ENCODE data around the gene ZBTB8OS. TPM values are rescaled to one million over a fixed set of nuclear protein-coding genes. Genes with fewer than 3 reads are reported as not detected.

The ZBTB8OS gene
- total RNA-seq, 1 experiment from 2014 or later: 49.2 TPM

DNA sequence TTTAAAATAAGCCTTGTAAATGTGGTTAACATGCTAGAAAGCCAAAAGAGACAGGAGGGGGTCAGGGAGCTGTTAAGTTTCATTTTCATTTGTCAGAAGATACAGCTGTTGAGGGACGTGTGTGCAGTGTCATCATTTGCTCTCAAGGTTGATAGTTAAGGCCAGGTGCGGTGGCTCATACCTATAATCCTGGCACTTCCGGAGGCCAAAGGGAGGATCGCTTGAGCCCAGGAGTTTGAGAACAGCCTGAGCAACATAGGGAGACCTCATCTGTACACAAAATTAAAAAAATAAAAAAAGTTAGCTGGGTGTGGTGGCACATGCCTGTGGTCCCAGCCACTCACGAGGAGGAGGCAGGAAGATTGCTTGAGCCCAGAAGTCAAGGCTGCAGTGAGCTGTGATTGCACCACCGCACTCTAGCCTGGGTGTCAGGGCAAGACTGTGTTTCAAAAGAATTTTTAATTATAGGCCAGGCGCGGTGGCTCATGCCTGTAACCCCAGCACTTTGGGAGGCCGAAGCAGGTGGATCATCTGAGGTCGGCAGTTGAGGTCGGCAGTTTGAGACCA is 22.7 kb downstream of the ZBTB8OS start:
- intact Hi-C loops (cut with micrococcal nuclease): no loop called here
- no peaks in the 10 kb centered on the region for H3K9me2 ChIP-seq (ENCODE audit: insufficient read depth)
- H4K20me1 ChIP-seq (ENCODE audit: insufficient read depth): 0 out of 2 replicates have a peak, but pooled peaks cover 4% of the 10 kb centered on the region
- H3K4me3 ChIP-seq (replicated peaks in 1 of 2; ENCODE audit: low read depth in 1 of 2, low read length in 2 of 2): no peak overlapping the region
- DNase-seq (ENCODE audit: low read depth, low spot score): no peak
- no peaks in the 10 kb centered on the region for H3K27me3 ChIP-seq (ENCODE audit: insufficient read depth, low read length)
- no peak for ATAC-seq
- peaks cover 7 to 10% of the 10 kb centered on the region in 2 experiments; a peak in 3 of 4 replicates for H3K36me3 ChIP-seq (ENCODE audit: control insufficient read depth in 1 of 2, insufficient read depth in 2 of 2, low read length in 2 of 2)
- no TSS peak for BruUV-seq (replicated peaks)
- H3K79me2 ChIP-seq (ENCODE audit: insufficient read depth, low read length): peaks cover 18% of the 10 kb centered on the region
- ChIA-PET RAD21 (ENCODE audit: low non-redundant PET in 1 of 2, low total read pairs in 2 of 2, uncharacterized antibody in 2 of 2, unreplicated experiment in 2 of 2) (no interaction called here), CTCF (no interaction called here), POLR2A (no interaction called here)
- H3K27ac ChIP-seq (ENCODE audit: low read depth, low read length): no peak overlapping the region
- no peaks in the 10 kb centered on the region for H3K9me3 ChIP-seq (ENCODE audit: control insufficient read depth in 1 of 2, insufficient read depth in 1 of 2, low read depth in 1 of 2, low read length in 2 of 2)
- H2AFZ ChIP-seq (ENCODE audit: low read depth, low read length, poor library complexity, severe bottlenecking): no peak overlapping the region
- no peak overlapping the region for H3K4me2 ChIP-seq (ENCODE audit: low read length)
- TF ChIP-seq ELF1 (IDR thresholded peaks at IDR 0.05; ENCODE audit: borderline replicate concordance, low read depth): no peak
- TF ChIP-seq, protein P1, sequence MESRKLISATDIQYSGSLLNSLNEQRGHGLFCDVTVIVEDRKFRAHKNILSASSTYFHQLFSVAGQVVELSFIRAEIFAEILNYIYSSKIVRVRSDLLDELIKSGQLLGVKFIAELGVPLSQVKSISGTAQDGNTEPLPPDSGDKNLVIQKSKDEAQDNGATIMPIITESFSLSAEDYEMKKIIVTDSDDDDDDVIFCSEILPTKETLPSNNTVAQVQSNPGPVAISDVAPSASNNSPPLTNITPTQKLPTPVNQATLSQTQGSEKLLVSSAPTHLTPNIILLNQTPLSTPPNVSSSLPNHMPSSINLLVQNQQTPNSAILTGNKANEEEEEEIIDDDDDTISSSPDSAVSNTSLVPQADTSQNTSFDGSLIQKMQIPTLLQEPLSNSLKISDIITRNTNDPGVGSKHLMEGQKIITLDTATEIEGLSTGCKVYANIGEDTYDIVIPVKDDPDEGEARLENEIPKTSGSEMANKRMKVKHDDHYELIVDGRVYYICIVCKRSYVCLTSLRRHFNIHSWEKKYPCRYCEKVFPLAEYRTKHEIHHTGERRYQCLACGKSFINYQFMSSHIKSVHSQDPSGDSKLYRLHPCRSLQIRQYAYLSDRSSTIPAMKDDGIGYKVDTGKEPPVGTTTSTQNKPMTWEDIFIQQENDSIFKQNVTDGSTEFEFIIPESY (IDR thresholded peaks at IDR 0.05; ENCODE audit: extremely low read depth, insufficient replicate concordance, low read length): no peak
- TF ChIP-seq EZH2 (IDR thresholded peaks at IDR 0.05): no peak
- no peak for TF ChIP-seq JUND (IDR thresholded peaks at IDR 0.05)
- no peak for TF ChIP-seq CEBPB (IDR thresholded peaks at IDR 0.05; ENCODE audit: low read depth)
- no peak for TF ChIP-seq RAD21 (IDR thresholded peaks at IDR 0.05; ENCODE audit: low read depth)
- no peak for TF ChIP-seq SP1 (IDR thresholded peaks at IDR 0.05; ENCODE audit: low read depth)
- TF ChIP-seq POLR2AphosphoS5 (IDR thresholded peaks at IDR 0.05; ENCODE audit: low read depth, low read length): no peak
- no peak for TF ChIP-seq EGR1 (IDR thresholded peaks at IDR 0.05; ENCODE audit: low read depth)
- TF ChIP-seq, protein P2, sequence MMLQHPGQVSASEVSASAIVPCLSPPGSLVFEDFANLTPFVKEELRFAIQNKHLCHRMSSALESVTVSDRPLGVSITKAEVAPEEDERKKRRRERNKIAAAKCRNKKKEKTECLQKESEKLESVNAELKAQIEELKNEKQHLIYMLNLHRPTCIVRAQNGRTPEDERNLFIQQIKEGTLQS (IDR thresholded peaks at IDR 0.05): no peak
- no peak for TF ChIP-seq CBX3 (IDR thresholded peaks at IDR 0.05; ENCODE audit: low read depth)
- no peaks in the 10 kb centered on the region for H3K4me1 ChIP-seq (ENCODE audit: control insufficient read depth in 1 of 2, insufficient read depth in 2 of 2, low read length in 2 of 2)
- H3K9ac ChIP-seq (ENCODE audit: low read length): no peak overlapping the region

Data from HCT116 (cell line).